Transverse colon (tissue), 4 donors: ENCODE data around the gene PALLD.

Experiments used
- EP300 ChIP-seq: sonication (generic); formaldehyde crosslinking; IDR thresholded peaks from one replicate; pipeline ENCODE4 v1.6.1; 2017; ENCODE audit warnings: antibody characterized with exemption, low read depth
- POLR2A ChIP-seq: fragments of 450-650 bp; IDR thresholded peaks from one replicate; pipeline ENCODE4 v1.6.1; 2016; ENCODE audit warnings: antibody characterized with exemption, mild to moderate bottlenecking, moderate library complexity
- POLR2AphosphoS5 ChIP-seq, 3 donors: sonication (generic); formaldehyde crosslinking; IDR thresholded peaks; one replicate each; pipeline ENCODE4 v1.6.1; 2016; ENCODE audit warnings: antibody characterized with exemption in 3 of 3
- TF ChIP-seq, protein P1 (sequence below), 5 experiments: fragments of 200-600 bp in 3 of 5; fragments of 450-650 bp in 2 of 5; sonication (generic) in 3 of 5; IDR thresholded peaks; 1 replicate in 2 of 5; 2 replicates in 3 of 5; pipeline ENCODE4 v1.5.1; 2016 to 2017; ENCODE audit warnings: antibody characterized with exemption in 5 of 5, inconsistent platforms in 3 of 5, mild to moderate bottlenecking in 2 of 5, moderate library complexity in 1 of 5

DNA sequence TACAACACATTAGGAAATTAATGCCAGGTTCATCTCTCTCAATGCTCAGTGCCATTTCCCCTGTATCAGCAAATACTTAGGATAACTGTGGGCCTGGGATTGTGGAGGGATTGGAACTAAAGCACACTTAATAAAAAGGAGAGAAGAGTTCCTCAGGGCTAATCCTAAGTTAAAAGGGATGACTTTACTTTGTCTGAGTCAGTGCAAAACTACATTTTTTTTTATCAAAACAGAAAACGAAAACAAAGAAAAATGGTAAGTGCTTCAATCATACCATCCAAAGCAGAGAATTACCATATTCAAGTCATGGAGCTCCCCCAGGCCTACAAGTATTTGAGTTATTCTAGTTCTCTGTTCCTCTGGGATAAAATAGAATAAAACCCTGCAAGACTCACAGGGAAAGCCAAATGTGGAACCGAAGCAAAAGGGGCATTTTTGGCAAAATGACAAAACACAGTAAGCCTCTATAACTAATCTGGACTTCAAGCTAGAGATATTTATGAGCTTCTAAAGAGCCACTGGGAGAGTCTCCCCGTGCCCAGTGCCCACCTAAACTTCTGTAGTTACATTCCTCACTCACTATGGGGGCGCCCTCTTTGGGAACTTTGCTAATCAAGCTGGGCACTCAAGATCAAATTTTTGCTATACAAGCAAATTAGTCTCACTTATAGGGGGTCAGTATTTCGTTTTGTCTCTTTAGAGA lies 53.4 kb downstream of the PALLD start:
- TF ChIP-seq POLR2A, result no peak
- TF ChIP-seq, protein P1, sequence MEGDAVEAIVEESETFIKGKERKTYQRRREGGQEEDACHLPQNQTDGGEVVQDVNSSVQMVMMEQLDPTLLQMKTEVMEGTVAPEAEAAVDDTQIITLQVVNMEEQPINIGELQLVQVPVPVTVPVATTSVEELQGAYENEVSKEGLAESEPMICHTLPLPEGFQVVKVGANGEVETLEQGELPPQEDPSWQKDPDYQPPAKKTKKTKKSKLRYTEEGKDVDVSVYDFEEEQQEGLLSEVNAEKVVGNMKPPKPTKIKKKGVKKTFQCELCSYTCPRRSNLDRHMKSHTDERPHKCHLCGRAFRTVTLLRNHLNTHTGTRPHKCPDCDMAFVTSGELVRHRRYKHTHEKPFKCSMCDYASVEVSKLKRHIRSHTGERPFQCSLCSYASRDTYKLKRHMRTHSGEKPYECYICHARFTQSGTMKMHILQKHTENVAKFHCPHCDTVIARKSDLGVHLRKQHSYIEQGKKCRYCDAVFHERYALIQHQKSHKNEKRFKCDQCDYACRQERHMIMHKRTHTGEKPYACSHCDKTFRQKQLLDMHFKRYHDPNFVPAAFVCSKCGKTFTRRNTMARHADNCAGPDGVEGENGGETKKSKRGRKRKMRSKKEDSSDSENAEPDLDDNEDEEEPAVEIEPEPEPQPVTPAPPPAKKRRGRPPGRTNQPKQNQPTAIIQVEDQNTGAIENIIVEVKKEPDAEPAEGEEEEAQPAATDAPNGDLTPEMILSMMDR (IDR thresholded peaks at IDR 0.05), result no peak
- no peak for TF ChIP-seq POLR2AphosphoS5 (IDR thresholded peaks at IDR 0.05)
- TF ChIP-seq EP300, result no peak
